DOHH2 (cell line): ENCODE data around the gene SHISAL1.

Source experiments
- EZH2phosphoT487 ChIP-seq: fragments of 200-600 bp; sonication (generic); IDR thresholded peaks from 2 replicates; pipeline ENCODE4 v1.6.1; 2017; ENCODE audit warnings: borderline replicate concordance, mild to moderate bottlenecking, antibody characterized with exemption, low read length, moderate library complexity, mixed read lengths
- TF ChIP-seq, protein P1 (sequence below): fragments of 200-600 bp; sonication (generic); IDR thresholded peaks from one replicate; pipeline ENCODE4 v1.5.1; 2014; ENCODE audit warnings: antibody characterized with exemption, mild to moderate bottlenecking, low read depth, low read length; ENCODE audit not compliant: poor library complexity, severe bottlenecking

DNA sequence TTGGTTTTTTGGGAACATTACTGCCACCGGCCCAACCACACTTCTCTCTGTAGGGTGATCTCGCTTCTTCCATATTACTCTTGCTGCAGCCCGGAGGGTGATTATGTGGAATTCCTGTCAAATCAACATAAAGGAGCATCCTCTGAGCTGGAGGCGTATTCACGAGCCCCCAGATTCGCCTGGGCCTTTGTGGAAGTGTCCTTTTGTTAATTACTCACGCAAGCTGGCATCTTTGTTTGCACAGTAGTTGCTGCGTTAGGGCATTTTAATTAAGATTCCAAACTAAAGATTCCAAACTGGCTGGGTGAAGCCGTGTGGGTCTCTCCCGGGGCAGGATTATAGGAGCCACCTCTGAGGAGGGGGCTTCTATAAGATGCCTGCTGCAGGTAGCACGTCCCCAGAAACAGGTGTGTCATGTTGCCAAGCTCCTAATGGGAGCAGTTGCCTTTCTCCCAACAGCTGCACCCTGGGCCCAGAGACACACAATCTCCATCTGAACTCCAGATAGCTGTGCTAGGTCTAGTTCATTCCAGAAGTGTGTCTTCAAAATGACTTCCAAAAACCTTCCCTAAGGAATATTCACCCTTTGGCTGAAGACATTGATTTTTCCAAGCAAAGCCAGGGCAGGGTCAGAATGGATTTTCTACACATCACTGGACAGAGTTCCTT lies 40.9 kb downstream of the SHISAL1 start:
- TF ChIP-seq, protein P1, sequence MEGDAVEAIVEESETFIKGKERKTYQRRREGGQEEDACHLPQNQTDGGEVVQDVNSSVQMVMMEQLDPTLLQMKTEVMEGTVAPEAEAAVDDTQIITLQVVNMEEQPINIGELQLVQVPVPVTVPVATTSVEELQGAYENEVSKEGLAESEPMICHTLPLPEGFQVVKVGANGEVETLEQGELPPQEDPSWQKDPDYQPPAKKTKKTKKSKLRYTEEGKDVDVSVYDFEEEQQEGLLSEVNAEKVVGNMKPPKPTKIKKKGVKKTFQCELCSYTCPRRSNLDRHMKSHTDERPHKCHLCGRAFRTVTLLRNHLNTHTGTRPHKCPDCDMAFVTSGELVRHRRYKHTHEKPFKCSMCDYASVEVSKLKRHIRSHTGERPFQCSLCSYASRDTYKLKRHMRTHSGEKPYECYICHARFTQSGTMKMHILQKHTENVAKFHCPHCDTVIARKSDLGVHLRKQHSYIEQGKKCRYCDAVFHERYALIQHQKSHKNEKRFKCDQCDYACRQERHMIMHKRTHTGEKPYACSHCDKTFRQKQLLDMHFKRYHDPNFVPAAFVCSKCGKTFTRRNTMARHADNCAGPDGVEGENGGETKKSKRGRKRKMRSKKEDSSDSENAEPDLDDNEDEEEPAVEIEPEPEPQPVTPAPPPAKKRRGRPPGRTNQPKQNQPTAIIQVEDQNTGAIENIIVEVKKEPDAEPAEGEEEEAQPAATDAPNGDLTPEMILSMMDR, result no peak
- no peak for TF ChIP-seq EZH2phosphoT487
